Ecto neural progenitor cell (in vitro differentiated cells): ENCODE results near the gene HSD17B12.

Experiments
- DNase-seq: peaks from one replicate; pipeline ENCODE4 v3.0.0-alpha.2; 2018; ENCODE audit warnings: low spot score

HSD17B12 gene

GRCh38 chr11:43806976-43807375 is 126.4 kb downstream of the HSD17B12 start:
- no peak for DNase-seq

GRCh38 chr11:43810929-43811596 is 130.5 kb downstream of the HSD17B12 start:
- DNase-seq, result no peak

DNA sequence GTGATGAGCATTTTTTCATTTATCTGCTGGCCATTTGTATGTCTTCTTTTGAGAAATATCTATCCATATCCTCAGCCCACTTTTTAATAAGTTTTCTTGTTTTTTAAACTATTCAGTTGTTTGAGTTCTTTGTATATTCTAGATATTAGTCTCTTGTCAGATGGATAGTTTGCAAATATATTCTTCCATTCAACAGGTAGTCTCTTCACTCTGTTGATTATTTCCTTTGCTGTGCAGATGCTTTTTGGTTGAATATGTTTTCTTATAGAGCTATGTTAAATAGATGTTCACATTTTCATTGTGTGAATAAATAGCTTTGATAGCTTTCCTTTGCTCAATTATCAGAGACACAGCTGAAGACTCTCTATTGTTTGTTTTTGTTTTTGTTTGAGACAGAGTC is 131.9 kb downstream of the HSD17B12 start:
- DNase-seq, result no peak

GRCh38 chr11:43818220-43818619 is 137.7 kb downstream of the HSD17B12 start:
- no peak for DNase-seq

DNA sequence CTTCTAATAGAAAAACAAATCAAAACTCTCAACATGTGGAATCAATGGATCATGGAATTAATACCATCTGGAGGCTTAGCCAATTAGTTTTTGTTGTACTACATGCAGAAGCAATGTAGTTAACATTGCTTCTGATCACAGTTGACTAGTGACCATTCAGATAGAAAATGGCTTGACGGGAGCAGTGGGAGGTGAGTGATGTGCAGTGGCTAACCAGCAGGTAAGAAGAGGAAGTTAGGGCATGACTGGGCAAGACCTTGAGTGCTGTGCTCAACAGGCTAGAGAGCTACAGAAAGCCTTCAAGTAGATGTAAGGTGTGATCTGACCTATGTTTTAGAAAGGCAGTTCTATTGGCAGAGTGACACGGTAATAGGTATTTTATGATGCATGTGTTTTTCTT is 139.4 kb downstream of the HSD17B12 start:
- DNase-seq, result no peak

- no peak for DNase-seq
These were observed 142.8 kb downstream of the HSD17B12 start for GRCh38 chr11:43823316-43823715.

GRCh38 chr11:43823851-43824250 is 143.3 kb downstream of the HSD17B12 start:
- no peak for DNase-seq

DNA sequence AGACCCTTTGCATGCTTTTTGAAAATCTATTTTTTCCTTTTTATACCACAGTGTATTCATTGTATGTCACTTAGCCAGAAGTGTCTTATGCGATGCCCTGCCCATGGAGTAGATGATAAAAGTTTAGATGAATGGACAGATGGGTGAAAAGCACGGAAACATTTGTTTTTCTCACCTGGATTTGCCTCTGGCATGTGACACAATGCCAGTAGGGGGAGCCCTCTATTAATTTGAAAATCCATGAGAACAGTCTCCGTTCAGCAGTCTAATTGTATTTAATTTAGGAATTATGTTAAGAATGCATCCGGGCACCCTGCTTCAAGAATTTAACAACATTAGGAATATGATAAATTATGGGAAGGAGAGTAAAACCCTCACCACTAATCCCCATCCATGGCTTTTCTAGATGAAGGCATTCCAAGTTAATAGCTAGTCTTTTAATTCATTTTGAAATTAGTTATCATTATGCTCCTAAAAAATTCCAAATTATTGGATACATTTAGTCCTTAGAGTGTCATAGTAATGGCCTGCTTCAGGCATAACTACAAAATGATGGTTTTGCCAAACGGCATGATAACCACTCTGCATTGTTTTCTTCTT is 144.8 kb downstream of the HSD17B12 start:
- DNase-seq, result no peak

DNA sequence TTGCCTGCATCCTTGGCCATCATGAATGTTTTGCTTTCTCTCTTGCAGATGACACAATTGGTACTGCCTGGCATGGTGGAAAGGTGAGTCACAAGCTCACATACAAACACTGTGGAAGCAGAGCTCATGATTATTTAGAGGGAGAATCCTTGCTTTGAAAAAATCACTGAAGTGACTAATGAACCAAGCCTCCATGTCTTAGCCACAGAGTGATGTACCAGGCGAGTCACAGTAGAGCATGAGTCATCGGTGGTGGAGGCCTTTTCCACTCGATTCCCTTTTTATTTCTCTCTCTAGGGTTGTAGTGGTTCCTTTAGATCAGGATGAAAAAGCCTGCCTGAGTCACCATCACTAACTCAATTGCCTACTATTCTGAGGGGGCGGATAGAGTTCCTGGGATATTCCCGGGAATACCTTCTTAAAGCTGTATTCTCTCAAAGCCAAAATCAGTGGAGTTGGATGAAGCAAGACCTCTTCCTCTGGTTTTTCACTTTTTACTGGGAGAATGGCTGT is 150.4 kb downstream of the HSD17B12 start:
- no peak for DNase-seq

- DNase-seq, result no peak
These were observed 152.0 kb downstream of the HSD17B12 start for GRCh38 chr11:43832536-43832935.

GRCh38 chr11:43833657-43834073 is 153.1 kb downstream of the HSD17B12 start:
- no peak for DNase-seq

- no peak for DNase-seq
These were observed 153.7 kb downstream of the HSD17B12 start for GRCh38 chr11:43834286-43834685.

- DNase-seq, result no peak
These were observed 154.6 kb downstream of the HSD17B12 start for GRCh38 chr11:43835104-43835503.

GRCh38 chr11:43837879-43838278 is 157.3 kb downstream of the HSD17B12 start:
- DNase-seq, result no peak

- no peak for DNase-seq
These were observed 161.5 kb downstream of the HSD17B12 start for GRCh38 chr11:43842021-43842420.

DNA sequence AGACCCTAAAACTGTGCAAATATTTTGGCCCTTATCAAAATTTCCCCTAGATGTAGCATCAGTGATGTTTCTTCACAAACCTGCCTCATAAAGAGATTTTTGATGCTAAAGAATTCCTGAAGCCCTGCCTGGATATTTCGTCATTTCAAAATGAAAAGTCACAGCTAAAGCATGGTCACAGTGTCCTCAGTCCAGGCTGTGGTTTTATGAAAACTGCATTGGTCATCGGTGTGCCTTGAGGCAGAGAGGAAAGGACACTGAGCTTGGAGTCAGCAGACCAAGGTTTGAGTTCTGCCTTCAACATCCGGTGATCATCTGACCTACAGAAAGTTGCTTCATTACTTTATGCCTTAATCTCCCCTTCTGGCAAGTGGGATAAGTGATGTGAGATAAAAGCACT is 165.3 kb downstream of the HSD17B12 start:
- no peak for DNase-seq

DNA sequence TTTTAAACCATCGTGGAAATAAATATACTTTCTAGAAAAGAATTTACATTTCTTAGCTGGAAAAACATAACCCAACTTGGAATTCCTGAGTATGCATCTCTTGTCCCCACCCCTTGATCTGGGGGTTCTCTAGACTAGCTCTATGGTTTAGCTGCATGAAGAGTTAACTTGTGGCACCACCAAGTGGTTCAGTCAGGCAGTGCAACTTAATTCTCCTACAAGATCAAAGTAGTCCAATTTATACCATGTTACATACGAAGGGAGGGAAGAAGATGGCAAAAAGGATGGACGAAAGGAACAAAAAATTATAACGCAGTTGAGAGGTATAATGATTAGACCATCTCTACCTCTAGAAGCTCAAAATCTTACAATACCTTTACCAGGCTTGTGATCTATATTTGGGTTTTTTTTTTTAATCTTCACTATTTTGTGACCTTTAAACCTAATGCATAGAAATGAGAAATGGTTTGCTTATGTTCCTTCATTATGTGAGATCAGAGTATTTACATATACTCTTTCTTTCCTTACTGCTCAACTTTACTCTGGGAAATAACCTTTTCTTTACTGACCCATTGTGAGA is 171.6 kb downstream of the HSD17B12 start:
- DNase-seq, result peak; percentile 63

DNA sequence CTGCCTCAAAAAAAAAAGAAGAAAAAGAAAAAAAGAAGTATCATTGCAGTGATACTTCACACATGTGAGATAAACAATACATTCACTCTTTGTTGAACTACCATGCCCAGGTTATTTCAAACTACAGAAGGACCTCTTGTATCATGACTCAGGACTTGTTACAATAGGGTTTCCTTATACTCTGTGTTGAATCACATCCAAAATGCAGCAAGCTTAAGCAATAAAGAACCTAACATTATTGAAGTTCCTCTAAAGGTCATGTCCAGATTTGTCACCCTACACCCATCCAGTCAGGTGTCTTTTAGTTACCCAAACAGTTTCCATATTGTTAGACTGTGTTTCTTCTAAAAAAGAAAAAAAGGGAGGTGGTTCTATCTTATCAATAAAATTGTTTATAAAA is 173.2 kb downstream of the HSD17B12 start:
- no peak for DNase-seq

DNA sequence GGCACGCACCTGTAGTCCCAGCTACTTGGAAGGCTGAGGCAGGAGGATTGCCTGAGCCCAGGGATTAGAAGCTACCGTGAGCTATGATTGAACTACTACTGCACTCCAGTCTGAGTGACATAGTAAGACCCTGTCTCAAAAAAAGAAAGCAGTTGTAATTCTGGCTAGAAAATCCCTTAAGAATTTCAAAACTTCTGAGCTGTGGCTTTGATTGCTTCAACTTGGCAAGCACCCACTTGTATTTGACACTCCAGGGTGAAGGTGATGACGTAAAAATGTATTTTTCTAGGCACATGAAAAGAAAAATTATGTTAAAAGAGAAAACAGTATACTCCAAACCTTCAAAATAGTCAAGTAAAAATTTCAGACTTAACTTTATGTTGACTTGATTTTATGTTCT is 176.5 kb downstream of the HSD17B12 start:
- no peak for DNase-seq

DNA sequence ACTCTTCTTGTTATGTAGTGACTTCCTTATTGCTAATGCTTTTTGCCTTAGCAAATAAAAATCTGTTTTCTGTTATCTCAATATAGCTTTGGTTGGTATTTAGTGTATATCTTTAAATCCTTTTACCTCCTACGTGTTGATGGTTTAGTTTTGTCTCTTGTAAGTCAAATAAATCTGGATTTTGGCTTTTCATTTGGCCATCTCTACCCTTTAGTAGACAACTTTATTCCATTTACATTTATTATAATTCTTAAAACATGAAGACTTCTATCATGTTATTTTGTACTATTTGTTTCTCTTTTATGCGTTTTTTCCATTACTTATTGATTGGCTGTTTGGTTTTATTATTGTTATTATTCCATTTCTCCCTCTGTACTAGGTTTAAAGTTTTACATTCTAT is 180.6 kb downstream of the HSD17B12 start:
- no peak for DNase-seq

DNA sequence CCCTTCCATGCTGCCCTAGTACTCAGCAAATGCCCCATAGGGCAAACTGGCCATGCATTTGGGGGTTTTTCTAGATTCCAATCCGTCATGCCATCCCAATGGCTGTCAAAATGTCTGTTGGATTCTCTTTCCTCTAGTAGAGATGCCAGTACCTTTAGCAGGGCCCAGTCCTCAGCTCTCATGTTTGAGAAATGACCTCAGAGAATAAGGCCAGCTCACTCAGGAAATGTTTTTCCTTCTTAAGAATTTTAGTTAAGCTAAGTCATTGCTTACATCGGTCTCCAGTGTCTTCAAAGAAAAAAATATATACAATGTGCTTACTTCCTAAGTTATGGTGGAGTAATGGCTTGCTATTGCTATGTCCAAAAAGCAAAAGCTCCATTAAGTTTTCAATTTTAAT is 186.0 kb downstream of the HSD17B12 start:
- DNase-seq, result no peak

DNA sequence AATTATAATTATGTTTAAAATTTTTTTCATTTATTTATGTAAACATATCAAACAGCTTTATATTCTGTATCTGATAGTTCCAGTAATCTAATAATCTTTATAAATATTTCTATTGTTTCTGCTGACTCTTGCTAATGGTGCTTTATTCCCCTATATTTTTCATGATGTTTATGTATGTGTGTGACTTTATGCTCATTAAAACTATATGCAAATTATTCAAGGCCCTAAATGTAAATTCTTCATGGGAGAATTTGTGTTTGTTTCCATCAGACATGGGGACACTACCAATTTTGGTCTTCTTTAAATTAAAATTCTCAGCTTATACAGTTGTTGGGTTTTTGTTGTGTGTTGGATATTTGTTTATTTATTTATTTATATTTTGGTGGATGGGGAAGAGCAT is 186.4 kb downstream of the HSD17B12 start:
- DNase-seq, result no peak

DNA sequence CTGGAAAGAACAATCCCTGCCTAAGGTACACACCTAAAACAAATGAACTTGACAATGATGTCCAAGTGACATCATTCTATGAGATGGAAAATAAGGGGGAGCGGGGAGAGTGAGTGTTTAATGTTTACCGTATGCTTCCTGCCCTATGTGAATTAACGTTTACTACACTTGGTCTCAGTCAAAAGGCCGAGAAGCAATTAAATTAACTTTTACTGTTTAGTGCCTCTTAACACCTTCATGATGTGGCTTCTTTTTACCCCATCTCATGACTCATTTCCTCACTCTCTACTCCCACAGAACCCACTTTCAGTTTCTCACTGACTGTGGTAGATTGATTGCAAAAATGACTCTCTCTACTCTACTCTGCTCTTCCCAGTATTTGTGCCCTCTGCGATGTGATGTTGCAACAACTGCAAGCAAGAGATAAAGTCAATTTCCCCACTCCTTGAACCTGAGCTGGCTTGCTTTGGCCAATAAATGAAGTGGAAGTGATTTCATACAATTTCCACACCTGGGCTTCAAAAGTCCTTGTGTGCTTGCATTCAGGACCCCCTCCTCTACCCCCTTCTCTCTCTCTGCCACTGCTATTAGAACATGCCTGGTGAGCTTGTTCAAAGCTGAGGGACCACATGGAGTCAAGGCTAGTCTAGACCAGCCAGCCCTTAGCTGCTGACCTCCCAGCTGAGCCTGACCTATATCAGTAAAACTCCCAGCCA is 188.5 kb downstream of the HSD17B12 start:
- no peak for DNase-seq
